HepG2 (cell line): ENCODE results near the gene ANKRD39. TPM values are rescaled to one million over a fixed set of nuclear protein-coding genes. Genes with fewer than 3 reads are reported as not detected.

ENCODE experiments used
- AKNA ChIP-seq: sonication (generic); formaldehyde crosslinking; IDR thresholded peaks from 2 replicates; pipeline ENCODE4 v1.4.0; 2020; ENCODE audit warnings: missing genetic modification reagents, borderline replicate concordance
- BORCS8-MEF2B ChIP-seq: sonication (generic); formaldehyde crosslinking; IDR thresholded peaks from 2 replicates; pipeline ENCODE4 v1.8.0; 2022; ENCODE audit warnings: mild to moderate bottlenecking, missing genetic modification reagents
- CBX5 ChIP-seq: sonication (generic); formaldehyde crosslinking; IDR thresholded peaks from 2 replicates; pipeline ENCODE4 v1.4.0; 2020; ENCODE audit warnings: missing genetic modification reagents, borderline replicate concordance
- DDIT3 ChIP-seq: sonication (generic); formaldehyde crosslinking; IDR thresholded peaks from 2 replicates; pipeline ENCODE4 v1.4.0; 2020; ENCODE audit warnings: mild to moderate bottlenecking, missing genetic modification reagents
- ERF ChIP-seq: IDR thresholded peaks from 2 replicates; pipeline ENCODE4 v1.6.1; 2018; ENCODE audit warnings: missing biosample characterization, missing genetic modification reagents
- GABPB1 ChIP-seq: IDR thresholded peaks from 2 replicates; pipeline ENCODE4 v1.6.1; 2016; ENCODE audit warnings: mild to moderate bottlenecking, missing genetic modification reagents, moderate library complexity, missing compliant biosample characterization
- HNRNPL ChIP-seq: fragments of 200-400 bp; formaldehyde crosslinking; IDR thresholded peaks from 2 replicates; pipeline ENCODE4 v1.6.1; 2017; ENCODE audit warnings: mild to moderate bottlenecking, low read depth, low read length
- IRF2 ChIP-seq: IDR thresholded peaks from 2 replicates; pipeline ENCODE4 v1.6.1; 2018; ENCODE audit warnings: missing genetic modification reagents, missing compliant biosample characterization
- JDP2 ChIP-seq: sonication (generic); formaldehyde crosslinking; IDR thresholded peaks from 2 replicates; pipeline ENCODE4 v1.8.1; 2022; ENCODE audit warnings: missing genetic modification reagents, borderline replicate concordance
- MAFF ChIP-seq: IDR thresholded peaks from 2 replicates; pipeline ENCODE4 v1.6.1; 2011; ENCODE audit warnings: low read depth, low read length, improper control_type of control experiment
- NCOR1 ChIP-seq: fragments of 200-600 bp; sonication (generic); IDR thresholded peaks from 2 replicates; pipeline ENCODE4 v1.7.0; 2017; ENCODE audit warnings: antibody characterized with exemption, low read length, borderline replicate concordance
- NFE2L1 ChIP-seq: sonication (generic); formaldehyde crosslinking; IDR thresholded peaks from 2 replicates; pipeline ENCODE4 v1.4.0; 2020; ENCODE audit warnings: missing genetic modification reagents, mild to moderate bottlenecking, borderline replicate concordance
- POLR2AphosphoS5 ChIP-seq: IDR thresholded peaks from 2 replicates; pipeline ENCODE4 v1.6.1; 2012; ENCODE audit warnings: low read depth, low read length
- RELA ChIP-seq: sonication (generic); formaldehyde crosslinking; IDR thresholded peaks from 2 replicates; pipeline ENCODE4 v1.4.0; 2020; ENCODE audit warnings: missing genetic modification reagents
- RFX5 ChIP-seq: IDR thresholded peaks from 2 replicates; pipeline ENCODE4 v1.6.1; 2011; ENCODE audit warnings: low read depth, low read length, improper control_type of control experiment
- SALL2 ChIP-seq: sonication (generic); formaldehyde crosslinking; IDR thresholded peaks from 2 replicates; pipeline ENCODE4 v1.8.1; 2023; ENCODE audit warnings: mild to moderate bottlenecking, missing genetic modification reagents, inconsistent platforms
- ZBTB21 ChIP-seq: sonication (generic); formaldehyde crosslinking; IDR thresholded peaks from 2 replicates; pipeline ENCODE4 v1.4.0; 2020; ENCODE audit warnings: missing genetic modification reagents
- ZKSCAN1 ChIP-seq: fragments of 150-350 bp; IDR thresholded peaks from 2 replicates; pipeline ENCODE4 v1.6.1; 2014; ENCODE audit warnings: low read length
- ZKSCAN8 ChIP-seq: IDR thresholded peaks from 2 replicates; pipeline ENCODE4 v1.6.1; 2016; ENCODE audit warnings: borderline replicate concordance, missing genetic modification reagents, missing compliant biosample characterization
- ZNF207 ChIP-seq: fragments of 450-650 bp; IDR thresholded peaks from 2 replicates; pipeline ENCODE4 v1.6.1; 2016; ENCODE audit warnings: antibody characterized with exemption, borderline replicate concordance
- ZNF281 ChIP-seq: sonication (generic); formaldehyde crosslinking; IDR thresholded peaks from 2 replicates; pipeline ENCODE4 v1.4.0; 2020; ENCODE audit warnings: missing genetic modification reagents, borderline replicate concordance
- ZNF441 ChIP-seq: sonication (generic); formaldehyde crosslinking; IDR thresholded peaks from 2 replicates; pipeline ENCODE4 v1.7.0; 2021; ENCODE audit warnings: missing genetic modification reagents, borderline replicate concordance
- ZNF576 ChIP-seq: sonication (generic); formaldehyde crosslinking; IDR thresholded peaks from 2 replicates; pipeline ENCODE4 v1.4.0; 2020; ENCODE audit warnings: mild to moderate bottlenecking, missing genetic modification reagents
- ZNF614 ChIP-seq: IDR thresholded peaks from 2 replicates; pipeline ENCODE4 v1.6.1; 2018; ENCODE audit warnings: missing biosample characterization, missing genetic modification reagents, inconsistent platforms, borderline replicate concordance
- ZZZ3 ChIP-seq: sonication (generic); formaldehyde crosslinking; IDR thresholded peaks from 2 replicates; pipeline ENCODE4 v1.4.0; 2020; ENCODE audit warnings: missing genetic modification reagents, mild to moderate bottlenecking, borderline replicate concordance
- polyA plus RNA-seq, 8 experiments: library from polyadenylated mRNA; depleted of rRNA in 3 of 8; stranded (reverse) in 7 of 8; unstranded in 1 of 8; fragments of >200 nt; fragmentation: Illumina TruSeq in 4 of 8; extraction: Trizol in 4 of 8; gene quantifications; 2 replicates each; pipeline versions ENCODE4 v1.2.1 to v1.2.3, GENCODE V29; 2011 to 2016; ENCODE audit warnings: low read depth in 4 of 8, missing spikeins in 1 of 8, mixed read lengths in 1 of 8; ENCODE audit not compliant: insufficient read depth in 1 of 8
- total RNA-seq, 5 experiments: library from RNA; depleted of rRNA; stranded (reverse); fragments of >200 nt; fragmentation: Illumina TruSeq; extraction: Trizol; gene quantifications; 2 replicates each; pipeline ENCODE4 v1.2.3, GENCODE V29; 2016; ENCODE audit warnings: low read depth in 1 of 5

The ANKRD39 gene
- total and polyA plus RNA-seq, 2 of the 13 experiments (the other 11 are each of a cell fraction or from before 2014, with no cell fraction given) = 23.2 to 24.8 TPM

- TF ChIP-seq CBX5 (CRISPR knock-in tag) (no peak), POLR2AphosphoS5 (no peak), AKNA (CRISPR knock-in tag) (no peak), ZNF281 (CRISPR knock-in tag) (no peak), DDIT3 (CRISPR knock-in tag) (no peak), ERF (no peak), SALL2 (CRISPR knock-in tag) (no peak), ZKSCAN8 (CRISPR knock-in tag) (no peak), ZZZ3 (CRISPR knock-in tag) (0 out of 2 replicates have a peak, but pooled peaks have one; percentile 23), ZNF207 (no peak), ZNF441 (no peak), ZKSCAN1 (no peak), GABPB1 (CRISPR knock-in tag) (no peak), JDP2 (CRISPR knock-in tag) (no peak), ZNF614 (CRISPR knock-in tag) (no peak), ZNF576 (no peak), NCOR1 (peak; percentile 24; the same call in 1 of the 2 replicates), ZBTB21 (CRISPR knock-in tag) (no peak), MAFF (no peak), NFE2L1 (CRISPR knock-in tag) (no peak), RELA (no peak), HNRNPL (no peak), RFX5 (no peak), BORCS8-MEF2B (CRISPR knock-in tag) (no peak), IRF2 (CRISPR knock-in tag) (no peak)
These were observed 9.6 kb downstream of the ANKRD39 start (continued) for GRCh38 chr2:96848264-96848663.
